SK-MEL-5 (cell line): ENCODE data around the gene PCBP4. TPM values are rescaled to one million over a fixed set of nuclear protein-coding genes. Genes with fewer than 3 reads are reported as not detected.
"Not testable (repeated sequence)": the region's sequence is repeated elsewhere in the genome, so short reads cannot be mapped to it uniquely, and the experiment has no call there.

Experiments used
- DNase-seq: peaks from one replicate; pipeline ENCODE4 v3.0.0-alpha.2; 2016; ENCODE audit warnings: low read depth, low spot score
- in situ Hi-C: cut with HindIII; loops from 2 replicates; pipeline ENCODE4 v1.10.0; 2016; ENCODE audit warnings: low sequenced_read_pairs, high pct_unique_total_duplicates, low pct_unique_long_range_greater_than_20kb
- total RNA-seq: library from RNA; depleted of rRNA; stranded (reverse); fragments of >200 nt; shearing (Covaris generic); gene quantifications from 2 replicates; pipeline ENCODE4 v1.2.3, GENCODE V29; 2014

PCBP4 gene
- total RNA-seq, 1 experiment from 2014 or later: 25.0 TPM

DNA sequence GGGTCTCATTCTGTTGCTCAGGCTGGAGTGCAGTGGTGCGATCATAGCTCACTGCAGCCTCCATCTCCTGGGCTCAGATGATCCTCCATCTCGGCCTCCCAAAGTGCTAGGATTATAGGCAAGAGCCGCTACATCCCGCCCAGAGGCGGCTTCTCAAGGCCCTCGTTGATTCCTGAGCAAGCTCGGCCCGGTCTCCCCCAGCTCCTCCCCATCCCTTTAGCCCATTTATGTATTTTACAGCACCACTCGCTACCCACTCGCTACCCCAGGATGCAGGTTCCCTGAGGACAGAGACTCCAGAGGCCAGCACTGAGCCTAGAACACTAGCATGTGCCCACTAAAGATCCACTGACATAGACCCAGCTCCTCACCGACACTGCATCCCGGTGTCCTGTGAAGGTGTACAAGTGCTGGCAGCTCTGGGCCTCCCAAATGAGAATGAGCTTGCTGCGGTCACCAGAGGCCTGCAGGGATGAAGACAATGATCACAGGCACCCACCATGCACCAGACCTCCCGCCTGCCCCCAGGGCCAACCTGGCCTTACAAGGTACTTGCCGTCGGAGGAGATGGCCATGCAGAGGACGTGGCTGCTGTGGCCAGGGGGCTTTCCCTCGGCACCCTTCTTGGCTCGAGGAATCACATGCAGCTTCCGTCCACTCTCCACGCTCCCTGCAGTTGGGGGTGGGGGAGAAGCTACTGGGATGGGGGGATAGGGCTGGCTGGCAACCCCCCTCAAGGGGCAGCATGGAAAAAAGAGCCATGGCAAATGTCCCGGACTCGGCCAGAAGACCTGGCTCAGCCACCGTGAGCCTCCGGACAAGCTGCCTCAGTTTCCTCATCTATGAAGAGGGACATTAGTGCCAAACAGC, 31.1 kb downstream of the PCBP4 start:
- no peak for DNase-seq
- in situ Hi-C loops: no loop called here

DNA sequence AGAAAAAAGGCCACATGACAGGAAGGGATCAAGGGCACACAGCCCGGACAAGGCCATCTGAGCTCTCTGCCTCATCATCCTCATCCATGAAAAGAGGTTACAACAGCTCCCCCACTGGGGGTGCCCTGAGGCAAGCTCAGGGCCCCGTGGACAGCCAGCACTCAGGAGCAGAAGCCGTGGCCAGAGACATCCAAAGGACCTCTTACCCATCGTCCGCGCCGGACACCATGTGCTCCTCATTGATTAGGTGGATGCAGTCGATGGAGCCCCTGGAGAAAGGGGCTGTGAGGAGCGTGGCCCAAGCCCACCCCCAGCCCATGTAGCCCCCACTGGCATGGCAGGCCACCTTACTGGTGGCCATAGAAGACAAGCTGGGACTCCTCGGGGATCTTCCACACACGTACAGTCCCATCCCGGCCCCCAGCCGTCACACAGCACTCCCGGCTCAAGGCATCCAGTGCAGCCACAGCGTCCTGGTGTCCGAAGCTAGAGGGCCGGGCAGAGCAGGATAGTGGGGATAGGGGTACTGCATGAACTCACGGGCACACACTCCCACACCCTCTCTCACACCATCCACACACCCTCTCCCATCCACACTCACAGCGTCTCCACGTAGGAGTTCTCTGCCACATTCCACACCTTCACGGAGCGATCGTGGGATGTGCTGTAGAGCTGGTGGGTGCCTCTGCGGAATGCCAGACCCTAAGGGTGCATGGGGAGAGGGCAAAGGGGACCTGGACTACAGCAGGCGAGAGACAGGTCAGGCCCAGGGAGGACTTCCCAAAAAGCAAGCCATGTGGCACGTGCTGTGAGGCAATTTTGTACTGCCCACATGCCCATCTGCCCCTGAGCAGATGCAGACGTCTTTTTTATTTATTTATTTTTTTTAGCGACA, 32.0 kb downstream of the PCBP4 start:
- DNase-seq: no peak
- in situ Hi-C loops: no loop called here

DNA sequence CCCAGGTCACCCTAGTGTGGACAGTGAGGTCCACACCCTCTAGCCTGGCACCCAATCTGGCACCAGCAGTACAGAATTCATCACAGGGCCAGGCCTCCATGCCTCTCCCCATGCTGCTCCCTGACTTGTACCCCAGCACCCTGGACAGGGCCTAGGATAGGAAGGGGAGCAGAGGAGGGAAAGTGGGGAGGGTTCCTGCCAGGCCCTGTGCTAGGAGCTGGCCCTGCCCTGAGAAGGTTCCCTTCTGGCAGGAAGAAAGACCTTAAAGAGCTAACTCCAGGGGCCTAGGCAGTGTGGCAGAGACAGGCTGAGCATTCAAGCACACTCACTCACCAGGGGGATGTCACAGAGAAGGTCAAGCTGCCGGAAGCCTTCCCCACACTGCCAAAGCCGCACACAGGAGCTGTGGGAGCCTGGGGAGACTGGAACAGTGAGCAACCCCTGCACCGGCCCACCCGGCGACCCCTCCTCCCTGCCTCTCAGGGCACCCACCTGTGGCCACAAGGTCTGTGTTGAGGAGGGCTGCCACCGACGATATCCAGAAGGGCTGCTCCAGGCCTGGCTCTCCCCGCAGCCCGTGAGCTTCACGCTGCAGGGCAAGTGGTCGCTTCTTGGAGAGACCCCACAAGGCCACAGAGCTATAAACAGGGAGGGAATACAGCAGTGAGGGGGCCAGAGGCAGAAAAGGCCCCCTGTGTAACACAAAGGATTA, 33.0 kb downstream of the PCBP4 start:
- in situ Hi-C loops: no loop called here
- DNase-seq: no peak

DNA sequence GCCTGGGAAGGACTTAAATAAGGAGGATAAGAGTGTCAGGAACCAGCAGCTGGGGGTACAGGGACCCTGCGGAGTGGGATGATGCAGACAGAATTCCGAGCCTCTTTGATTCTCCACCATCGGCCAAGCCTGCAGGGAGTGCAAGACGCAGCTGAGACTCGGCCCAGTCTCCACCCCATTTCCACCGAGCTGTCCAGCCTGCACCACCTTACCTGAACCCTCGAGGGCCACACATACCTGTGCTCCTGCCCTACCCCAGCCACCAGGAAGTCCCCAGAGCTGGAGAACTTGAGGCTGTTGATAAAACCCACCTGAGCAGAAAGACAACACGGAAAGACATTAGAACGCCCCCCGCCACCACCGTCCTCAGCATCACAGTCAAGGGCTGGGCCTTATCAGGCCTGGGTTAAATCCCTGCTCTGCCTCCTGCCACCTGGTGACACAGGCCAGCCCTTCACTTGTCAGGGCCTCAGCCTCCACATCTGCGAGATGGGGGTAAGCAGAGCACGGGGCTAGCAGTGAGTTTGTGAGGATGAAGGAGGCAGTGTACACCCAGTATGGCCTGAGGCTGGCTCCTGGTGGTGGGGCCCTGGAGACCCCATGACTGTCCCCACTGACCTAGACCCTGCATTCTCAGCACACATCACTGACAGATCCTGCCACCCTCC, 33.6 kb downstream of the PCBP4 start:
- DNase-seq: no peak
- in situ Hi-C loops: no loop called here

DNA sequence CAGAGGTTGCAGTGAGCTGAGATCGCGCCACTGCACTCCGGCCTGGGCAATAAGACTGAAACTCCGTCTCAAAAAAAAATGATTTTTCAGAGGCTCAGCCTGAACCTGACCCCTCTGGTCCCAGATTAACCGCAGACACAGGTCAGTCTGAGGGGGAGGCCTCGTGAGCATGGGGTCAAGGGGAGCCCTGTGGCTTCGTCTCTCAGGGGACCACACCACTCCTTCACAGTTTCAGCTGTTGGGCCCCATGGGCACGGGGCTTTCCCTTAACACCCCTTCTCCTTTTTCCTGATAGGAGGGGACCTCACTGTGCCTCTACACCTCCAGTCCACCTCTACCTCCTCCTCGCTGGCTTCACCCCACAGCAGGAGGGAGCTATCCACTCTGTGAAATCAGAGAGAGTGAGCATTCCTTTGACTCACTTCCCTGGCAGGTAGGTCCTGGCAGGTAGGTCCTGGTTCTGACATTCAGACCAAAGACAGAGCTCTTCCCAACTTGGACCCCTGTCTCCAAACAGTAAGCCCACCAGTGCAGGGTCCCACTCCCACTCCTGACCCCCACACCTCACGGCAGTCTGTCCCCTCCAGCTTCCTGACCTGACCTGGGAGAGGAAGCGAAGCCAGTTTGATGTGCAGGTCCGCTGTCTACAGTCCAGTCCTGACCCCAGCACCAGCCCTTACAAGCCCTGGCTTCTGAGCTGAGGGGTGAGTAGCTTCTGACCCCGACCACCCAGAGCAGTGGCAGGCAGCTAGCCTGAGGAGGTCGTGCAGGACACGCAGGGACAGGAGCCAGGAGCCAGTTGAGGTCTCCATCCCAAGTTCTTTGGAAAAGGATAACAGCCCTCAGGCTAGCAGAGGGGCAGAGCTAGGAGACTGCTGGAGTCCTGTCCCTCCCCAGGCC, 34.5 kb downstream of the PCBP4 start:
- in situ Hi-C loops: no loop called here

DNA sequence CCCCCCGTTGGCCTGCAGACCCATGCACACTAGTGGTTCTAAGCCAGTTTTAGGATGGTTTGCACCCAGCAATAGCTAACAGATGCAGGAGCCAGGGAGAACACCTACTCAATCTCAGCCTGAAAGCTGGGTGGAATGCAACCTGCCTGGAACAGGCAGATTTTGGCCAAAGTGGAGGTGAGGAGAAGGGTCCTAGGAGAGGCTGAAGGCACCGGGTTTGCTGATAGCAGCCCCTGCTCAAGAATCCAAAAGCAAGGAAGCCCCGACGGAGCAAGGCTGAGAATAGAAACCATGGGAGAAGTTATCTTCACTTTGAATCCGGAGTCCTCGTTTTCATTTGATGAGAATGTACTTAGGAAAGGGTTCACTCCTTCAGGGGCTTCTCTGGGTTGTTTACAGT, 35.5 kb downstream of the PCBP4 start:
- DNase-seq: no peak
- in situ Hi-C loops: no loop called here

More for the DNA sequence above, 34.5 kb downstream of the PCBP4 start:
- no peak for DNase-seq

DNA sequence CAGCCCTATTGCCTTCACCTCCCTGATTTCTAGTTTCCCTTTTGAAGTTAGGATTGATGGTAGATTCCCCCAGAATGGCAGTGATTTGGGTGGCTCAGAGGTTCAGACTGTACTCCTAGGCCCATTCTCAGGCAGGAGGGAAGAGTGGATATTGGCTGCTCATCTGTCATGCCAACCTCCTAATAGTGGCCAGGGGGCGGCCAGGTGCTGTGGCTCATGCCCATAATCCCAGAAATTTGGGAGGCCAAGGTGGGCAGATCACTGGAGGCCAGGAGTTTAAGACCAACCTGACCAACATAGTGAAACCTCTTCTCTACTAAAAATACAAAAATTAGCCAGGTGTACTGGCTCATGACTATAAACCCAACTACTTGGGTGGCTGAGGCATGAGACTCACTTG, 36.8 kb downstream of the PCBP4 start:
- in situ Hi-C loops: no loop called here
- DNase-seq: no peak

DNA sequence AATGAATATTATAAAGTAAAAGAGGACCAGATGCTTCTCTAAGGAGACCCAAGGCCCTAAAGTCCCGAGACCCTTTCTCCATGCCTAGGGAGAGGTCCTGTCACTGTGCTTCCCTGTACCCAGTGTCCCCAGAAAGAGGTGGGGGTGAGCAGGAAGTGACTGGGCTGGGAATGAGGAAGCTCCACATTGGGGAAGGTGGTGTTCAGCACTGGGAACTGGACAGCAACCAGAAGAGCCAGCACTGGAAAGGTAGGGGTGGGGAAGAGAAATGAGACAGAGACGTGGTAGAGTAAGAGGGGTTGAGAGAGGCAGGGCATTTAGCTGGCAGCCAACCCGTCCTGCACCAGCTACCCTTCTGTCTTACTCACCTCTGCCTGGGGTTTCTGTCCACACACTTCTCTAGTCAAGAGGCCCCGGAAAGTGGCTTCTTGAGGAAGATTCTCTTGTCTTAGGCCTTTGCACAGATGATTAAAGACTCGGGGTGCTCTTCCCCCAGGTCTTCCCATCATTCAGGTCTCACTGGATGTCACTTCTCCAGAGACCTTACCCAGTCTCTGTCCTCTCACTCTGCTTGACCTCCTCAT, 37.7 kb downstream of the PCBP4 start:
- no peak for DNase-seq
- in situ Hi-C loops: no loop called here

DNA sequence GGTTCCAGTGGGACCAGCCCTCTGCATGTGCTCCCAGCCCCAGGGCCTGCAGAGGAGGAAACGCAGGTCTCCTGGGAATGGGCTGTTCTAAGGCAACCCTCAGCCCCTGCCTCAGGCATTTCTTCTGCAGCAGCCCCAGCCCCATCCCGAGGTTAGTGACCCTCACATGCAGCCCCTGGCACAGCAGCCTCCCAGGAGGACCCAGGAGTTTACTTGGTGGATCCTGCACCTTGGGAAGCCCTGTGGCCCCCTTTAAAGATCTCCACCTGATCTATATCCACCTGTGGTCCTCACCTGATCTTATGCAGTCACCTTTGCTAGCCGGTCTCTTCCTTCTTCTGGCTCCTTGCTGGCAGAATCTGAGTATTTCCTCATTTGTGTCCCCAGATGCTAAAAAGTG, 38.3 kb downstream of the PCBP4 start:
- in situ Hi-C loops, DNase-seq: not testable (repeated sequence)

DNA sequence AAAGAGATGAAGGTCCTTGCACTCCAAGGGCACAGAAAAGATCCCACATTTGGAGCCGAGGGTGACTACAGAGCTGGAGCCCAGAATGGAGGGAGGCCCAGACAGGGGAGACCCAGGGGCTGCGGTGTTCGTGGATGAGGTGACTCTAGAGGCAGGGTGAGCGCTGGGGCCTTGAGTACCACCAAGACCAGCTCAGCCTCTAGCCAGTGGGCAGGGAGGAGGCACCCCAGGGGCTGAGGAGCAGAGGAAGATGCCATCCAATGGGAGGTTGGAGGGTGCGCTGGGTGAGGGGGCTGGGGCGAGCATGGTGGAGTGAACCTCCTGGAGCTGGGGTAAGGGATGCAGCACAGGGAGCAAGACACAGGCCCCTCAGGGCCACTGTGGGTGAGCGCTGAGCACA, 38.8 kb downstream of the PCBP4 start:
- in situ Hi-C loops: no loop called here

DNA sequence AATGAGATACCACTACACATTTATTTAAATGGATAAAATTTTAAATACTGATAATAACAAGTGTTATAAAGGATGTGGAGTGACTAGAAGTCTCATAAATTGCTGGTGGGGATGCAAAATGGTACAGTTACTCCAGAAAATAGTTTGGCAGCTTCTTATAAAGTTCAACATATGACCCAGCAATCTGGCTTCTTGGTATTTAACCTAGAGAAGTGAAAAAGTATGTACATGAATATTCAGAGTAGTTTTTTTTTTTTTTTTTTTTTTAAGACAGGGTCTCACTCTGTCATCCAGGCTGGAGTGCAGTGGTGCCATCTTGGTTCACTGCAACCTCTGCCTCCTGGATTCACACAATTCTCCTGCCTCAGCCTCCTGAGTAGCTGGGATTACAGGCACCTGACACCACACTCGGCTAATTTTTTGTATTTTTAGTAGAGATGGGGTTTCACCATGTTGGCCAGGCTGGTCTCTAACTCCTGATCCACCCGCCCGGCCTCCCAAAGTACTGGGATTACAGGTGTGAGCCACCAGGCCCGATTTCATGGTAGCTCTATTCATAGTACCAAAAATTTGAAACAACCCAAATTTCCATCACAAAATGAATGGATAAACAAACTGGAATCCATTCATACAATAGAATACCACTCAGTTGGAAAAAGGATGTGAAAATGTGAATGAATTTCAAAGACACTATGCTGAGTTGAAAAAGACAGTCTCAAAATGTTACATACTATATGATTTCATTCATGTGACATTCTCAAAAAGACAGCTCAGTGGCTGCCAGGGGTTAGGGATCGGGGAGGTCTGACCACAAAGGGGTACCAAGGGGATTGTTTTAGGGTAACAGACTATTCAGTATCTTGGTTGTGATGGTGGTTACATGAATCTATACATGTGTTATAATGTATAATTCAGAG, 39.9 kb downstream of the PCBP4 start:
- no peak for DNase-seq
- in situ Hi-C loops: no loop called here

More for the DNA sequence above, 38.8 kb downstream of the PCBP4 start:
- DNase-seq: no peak

DNA sequence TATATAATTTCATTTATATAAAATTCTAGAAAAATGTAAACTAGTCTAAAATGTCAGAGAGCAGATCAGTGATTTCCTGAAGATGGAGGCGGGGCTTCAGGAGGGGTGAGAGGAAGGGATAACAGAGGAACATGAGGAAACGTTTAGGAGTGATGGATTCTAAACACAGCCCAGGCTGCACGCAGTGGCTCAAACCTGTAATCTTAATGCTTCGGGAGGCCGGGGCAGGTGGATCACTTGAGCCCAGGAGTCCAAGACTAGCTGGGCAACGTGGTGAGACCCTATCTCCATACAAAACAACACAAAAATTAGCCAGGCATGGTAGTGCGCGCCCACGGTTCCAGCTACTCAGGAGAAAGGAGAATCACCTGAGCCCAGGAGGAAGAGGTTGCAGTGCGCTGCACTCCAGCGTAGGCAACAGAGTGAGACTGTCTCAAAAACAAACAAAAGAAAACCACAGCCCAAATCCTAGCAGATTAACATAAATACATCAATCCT, 46.1 kb downstream of the PCBP4 start:
- DNase-seq: no peak
- in situ Hi-C loops: no loop called here

DNA sequence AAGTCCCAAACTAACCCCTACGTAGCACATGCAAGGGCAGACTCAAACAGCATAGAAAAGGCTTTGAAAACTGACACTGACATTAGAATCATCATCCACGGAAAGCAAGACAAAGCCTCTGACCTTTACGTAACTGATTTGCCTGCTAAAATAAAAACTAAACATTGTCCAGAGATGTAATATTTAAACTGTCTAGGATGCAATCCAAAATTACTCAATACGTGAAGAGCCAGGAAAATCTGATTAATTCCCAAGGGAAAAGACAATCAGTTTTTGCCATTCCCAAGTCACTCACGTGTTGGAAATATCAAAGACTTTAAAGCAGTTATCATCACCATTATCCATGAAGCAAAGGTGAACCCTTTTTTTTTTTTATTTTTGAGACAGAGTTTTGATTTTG, 50.8 kb downstream of the PCBP4 start:
- in situ Hi-C loops: no loop called here

DNA sequence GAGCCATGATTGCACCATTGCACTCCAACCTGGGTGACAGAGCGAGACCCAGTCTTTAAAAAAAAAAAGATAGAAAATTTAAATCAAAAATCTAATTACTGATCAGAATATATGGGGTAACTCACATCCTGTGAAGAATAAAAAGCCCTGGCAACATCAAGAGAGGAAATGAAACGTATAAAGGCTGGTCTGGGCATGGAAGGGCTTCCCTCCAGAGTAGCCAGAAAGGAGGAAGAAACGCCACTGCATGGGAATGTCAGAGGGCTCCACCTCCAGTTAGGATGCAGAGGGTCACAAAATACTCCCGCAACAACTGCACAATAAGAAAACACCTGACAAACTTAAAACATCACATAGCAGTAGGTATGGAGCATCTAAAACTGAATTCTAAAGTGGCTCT, 59.2 kb downstream of the PCBP4 start:
- no peak for DNase-seq
- in situ Hi-C loops: no loop called here

More for the DNA sequence above, 50.8 kb downstream of the PCBP4 start:
- DNase-seq: no peak
